Fibroblast of mammary gland (primary cell): Measurements from ENCODE around the gene TCFL5.

ENCODE experiments used
- DNase-seq: peaks from one replicate; pipeline ENCODE4 v3.0.0-alpha.2; 2010; ENCODE audit warnings: low read depth
- H3K4me3 ChIP-seq: 2 replicates; pipeline ENCODE4 v1.5.1; 2011; ENCODE audit warnings: low read depth, mild to moderate bottlenecking, low read length, moderate library complexity; ENCODE audit not compliant: control insufficient read depth
- CTCF ChIP-seq: conservative IDR thresholded peaks from 2 replicates; pipeline ENCODE4 v1.5.1; 2011; ENCODE audit warnings: low read depth, low read length, inconsistent platforms; ENCODE audit not compliant: control insufficient read depth, insufficient read depth

The TCFL5 gene

GRCh38 chr20:62894261-62894660 is 32.6 kb upstream of the TCFL5 start:
- no peak for TF ChIP-seq CTCF
- no peak overlapping the region for H3K4me3 ChIP-seq
- no peak for DNase-seq

- no peak overlapping the region for H3K4me3 ChIP-seq
- TF ChIP-seq CTCF: peak; percentile 7
- no peak for DNase-seq
Measured at GRCh38 chr20:62893700-62894099, 32.1 kb upstream of the TCFL5 start.

- no peak for DNase-seq
- no peak for TF ChIP-seq CTCF
- H3K4me3 ChIP-seq: no peak overlapping the region
Measured at GRCh38 chr20:62892348-62893304, 31.0 kb upstream of the TCFL5 start.

- no peak for TF ChIP-seq CTCF
- no peak for DNase-seq
- H3K4me3 ChIP-seq: no peak overlapping the region
Measured at GRCh38 chr20:62891111-62891510, 29.5 kb upstream of the TCFL5 start.

- TF ChIP-seq CTCF: no peak
- no peak overlapping the region for H3K4me3 ChIP-seq
- DNase-seq: no peak
Measured at GRCh38 chr20:62890444-62890843, 28.8 kb upstream of the TCFL5 start.

GRCh38 chr20:62889871-62890270 is 28.2 kb upstream of the TCFL5 start:
- no peak for TF ChIP-seq CTCF
- no peak for DNase-seq
- H3K4me3 ChIP-seq: no peak overlapping the region
